GM12878 (cell line): Measurements from ENCODE around the gene POU2F1. TPM values are rescaled to one million over a fixed set of nuclear protein-coding genes. Genes with fewer than 3 reads are reported as not detected.
A peak's percentile ranks its signal among the peaks of the same experiment; 100 is the strongest.

Experiments used
- ATAC-seq: fragments of 200-7000 bp; cut with Tn5 transposase; 3 replicates; pipeline ENCODE4 v1.9.1; 2020; ENCODE audit warnings: mild to moderate bottlenecking, moderate library complexity
- BruUV-seq: library from RNA; stranded (reverse); fragments of 400-500 nt; replicated peaks from 2 replicates; lab custom pipeline; 2021; lab: Mats Ljungman, UMichigan
- CTCF ChIA-PET: fragments of 300-600 bp; sonication (Branson Sonifier 250); formaldehyde crosslinking; extraction: SDS; loops from one replicate; lab custom pipeline; 2021; ENCODE audit warnings: inconsistent platforms; lab: Yijun Ruan, JAX
- POLR2A ChIA-PET: fragments of 350-600 bp; formaldehyde crosslinking; extraction: SDS; loops from one replicate; lab custom pipeline; 2021; ENCODE audit warnings: inconsistent platforms; lab: Charles Lee
- RAD21 ChIA-PET: fragments of 300-600 bp; sonication (Branson Sonifier 250); formaldehyde crosslinking; loops from one replicate; lab custom pipeline; 2023; ENCODE audit warnings: antibody characterized with exemption; ENCODE audit not compliant: unreplicated experiment; lab: Charles Lee
- SMC1A ChIA-PET: fragments of 300-600 bp; sonication (Branson Sonifier 250); formaldehyde crosslinking; loops from one replicate; lab custom pipeline; 2023; ENCODE audit not compliant: unreplicated experiment, uncharacterized antibody; lab: Charles Lee
- DNase-seq: peaks from one replicate; pipeline ENCODE4 v3.0.0-alpha.2; 2011; ENCODE audit warnings: low read depth, low spot score
- FAIRE-seq: peaks from 3 replicates; lab custom pipeline; 2011; peaks lifted over from hg19 to GRCh38; lab: Jason Lieb, UNC
- H2AFZ ChIP-seq: 2 replicates; pipeline ENCODE4 v1.6.0; 2011; ENCODE audit warnings: low read depth, low read length, control low read depth; ENCODE audit not compliant: control insufficient read depth
- H3K27ac ChIP-seq: 2 replicates; pipeline ENCODE4 v1.5.1; 2011; ENCODE audit warnings: control low read depth; ENCODE audit not compliant: control insufficient read depth, insufficient read depth
- H3K27me3 ChIP-seq, 2 experiments: replicated peaks in 1 of 2; 2 replicates each; pipeline versions ENCODE4 v1.6.0 to v1.6.1; 2011; ENCODE audit warnings: low read length in 1 of 2; ENCODE audit not compliant: control insufficient read depth in 2 of 2, insufficient read depth in 2 of 2
- H3K36me3 ChIP-seq, 2 experiments: 2 replicates each; pipeline ENCODE4 v1.5.1; 2011; ENCODE audit warnings: low read length in 1 of 2; ENCODE audit not compliant: control insufficient read depth in 2 of 2, insufficient read depth in 2 of 2
- H3K4me1 ChIP-seq: 2 replicates; pipeline ENCODE4 v1.6.1; 2011; ENCODE audit warnings: mild to moderate bottlenecking, low read length, moderate library complexity, mixed read lengths; ENCODE audit not compliant: control insufficient read depth, insufficient read depth
- H3K4me2 ChIP-seq: 2 replicates; pipeline ENCODE4 v1.6.0; 2011; ENCODE audit warnings: control low read depth; ENCODE audit not compliant: control insufficient read depth, insufficient read depth
- H3K4me3 ChIP-seq: fragments of 200-600 bp; sonication (generic); 2 replicates; pipeline ENCODE4 v1.5.1; 2016
- H3K79me2 ChIP-seq: 2 replicates; pipeline ENCODE4 v1.6.0; 2011; ENCODE audit warnings: low read length; ENCODE audit not compliant: control insufficient read depth, insufficient read depth
- H3K9ac ChIP-seq: 2 replicates; pipeline ENCODE4 v1.8.0; 2011; ENCODE audit warnings: low read length, control low read depth, mixed read lengths; ENCODE audit not compliant: control insufficient read depth, insufficient read depth
- H3K9me3 ChIP-seq: replicated peaks from 3 replicates; pipeline ENCODE4 v1.5.1; 2011; ENCODE audit warnings: mild to moderate bottlenecking, low read length; ENCODE audit not compliant: control insufficient read depth, insufficient read depth
- H4K20me1 ChIP-seq: 2 replicates; pipeline ENCODE4 v1.6.0; 2011; ENCODE audit not compliant: control insufficient read depth, insufficient read depth
- CREB1 ChIP-seq: IDR thresholded peaks from 2 replicates; pipeline ENCODE4 v1.6.1; 2012; ENCODE audit warnings: low read depth, mild to moderate bottlenecking, inconsistent platforms
- IRF3 ChIP-seq: fragments of 450-650 bp; IDR thresholded peaks from 2 replicates; pipeline ENCODE4 v1.6.1; 2014; ENCODE audit warnings: mild to moderate bottlenecking
- MYB ChIP-seq: fragments of 150-350 bp; IDR thresholded peaks from 2 replicates; pipeline ENCODE4 v1.6.1; 2014; ENCODE audit warnings: mild to moderate bottlenecking, low read depth, low read length, borderline replicate concordance
- PKNOX1 ChIP-seq: fragments of 450-650 bp; IDR thresholded peaks from 2 replicates; pipeline ENCODE4 v1.6.1; 2016; ENCODE audit warnings: mild to moderate bottlenecking
- PRDM15 ChIP-seq: fragments of 450-650 bp; formaldehyde crosslinking; IDR thresholded peaks from 2 replicates; pipeline ENCODE4 v1.4.0; 2020; ENCODE audit warnings: mild to moderate bottlenecking, moderate library complexity
- RBBP5 ChIP-seq: fragments of 200-600 bp; sonication (generic); conservative IDR thresholded peaks from 2 replicates; pipeline ENCODE4 v1.6.1; 2016
- REST ChIP-seq: IDR thresholded peaks from 2 replicates; pipeline ENCODE4 v1.6.1; 2012; ENCODE audit warnings: mild to moderate bottlenecking, low read depth, low read length
- STAT3 ChIP-seq: IDR thresholded peaks from 2 replicates; pipeline ENCODE4 v1.6.1; 2011; ENCODE audit warnings: low read depth, low read length, improper control_type of control experiment
- SUPT20H ChIP-seq: IDR thresholded peaks from 2 replicates; pipeline ENCODE4 v1.6.1; 2011; ENCODE audit warnings: low read depth, mild to moderate bottlenecking, low read length, moderate library complexity, borderline replicate concordance; ENCODE audit not compliant: control insufficient read depth
- ZBED1 ChIP-seq: IDR thresholded peaks from 2 replicates; pipeline ENCODE4 v1.6.1; 2016; ENCODE audit warnings: borderline replicate concordance
- ZNF207 ChIP-seq: fragments of 450-650 bp; IDR thresholded peaks from 2 replicates; pipeline ENCODE4 v1.6.1; 2014; ENCODE audit warnings: antibody characterized with exemption, mild to moderate bottlenecking, borderline replicate concordance
- ZNF217 ChIP-seq: fragments of 450-650 bp; IDR thresholded peaks from 2 replicates; pipeline ENCODE4 v1.6.1; 2017; ENCODE audit warnings: antibody characterized with exemption, mild to moderate bottlenecking
- ZNF274 ChIP-seq: IDR thresholded peaks from one replicate; pipeline ENCODE4 v1.8.0; 2011; ENCODE audit not compliant: insufficient read length, insufficient read depth
- WGBS: methylation state at CpG from one replicate; pipeline ENCODE4 v1.1.6; 2016; ENCODE audit warnings: low lambda C conversion rate; ENCODE audit not compliant: insufficient replicate concordance, insufficient coverage; ENCODE audit errors: missing lambda C conversion rate; 5-methylcytosine and 5-hydroxymethylcytosine counted together
- in situ Hi-C: fragments of 300-500 bp; cut with MboI; formaldehyde crosslinking; loops from 9 replicates; pipeline ENCODE4 v1.14.3; 2018; ENCODE audit warnings: mixed read lengths
- intact Hi-C: fragments of 100-400 bp; cut with micrococcal nuclease; formaldehyde crosslinking; loops from one replicate; pipeline ENCODE4 v1.14.2; 2022; ENCODE audit not compliant: unreplicated experiment
- polyA plus RNA-seq, 11 experiments: library from polyadenylated mRNA; depleted of rRNA in 4 of 11; unstranded in 6 of 11; stranded (reverse) in 5 of 11; fragments of >200 nt; fragmentation: Nextera tagmentation in 4 of 11; fragmentation: Illumina TruSeq in 1 of 11; extraction: Ambion mirVana in 4 of 11; extraction: Trizol in 1 of 11; gene quantifications; 1 replicate in 1 of 11; 2 replicates in 10 of 11; pipeline versions ENCODE4 v1.2.1 to v1.2.3, GENCODE V29; 2011 to 2016; ENCODE audit warnings: inconsistent platforms in 2 of 11, missing spikeins in 2 of 11, low read depth in 1 of 11
- total RNA-seq, 4 experiments: library from RNA; depleted of rRNA in 3 of 4; stranded (reverse); fragments of >200 nt in 3 of 4; fragmentation: Illumina TruSeq in 1 of 4; extraction: Trizol in 1 of 4; gene quantifications; 2 replicates each; pipeline versions ENCODE4 v1.2.1 to v1.2.3, GENCODE V29; 2013 to 2021

POU2F1 gene
- total and polyA plus RNA-seq, 10 of the 15 experiments (the other 5 are each of a cell fraction or from before 2014, with no cell fraction given): 2.5 to 21.7 (median 12.5) TPM

- no peaks in the 10 kb centered on the region for H3K36me3 ChIP-seq
- intact Hi-C loops: no loop called here
- H3K4me2 ChIP-seq: peak overlapping the region; percentile 95
- TF ChIP-seq IRF3 (no peak), MYB (no peak), RBBP5 (no peak), SUPT20H (no peak), ZNF207 (no peak), CREB1 (no peak), ZNF274 (no peak), REST (no peak), PKNOX1 (no peak), ZBED1 (no peak), ZNF217 (no peak), PRDM15 (CRISPR knock-in tag) (no peak), STAT3 (no peak)
Measured at GRCh38 chr1:167438171-167439138, 217.8 kb downstream of the POU2F1 start.

More at GRCh38 chr1:167438171-167439138, 217.8 kb downstream of the POU2F1 start:
- in situ Hi-C loops: no loop called here
- DNase-seq (no peak), FAIRE-seq (no peak), ATAC-seq (no peak)
- no TSS peak for BruUV-seq
- H3K4me3 ChIP-seq: peak overlapping the region; percentile 42; the same call in 1 of the 2 replicates
- ChIA-PET SMC1A (interaction anchor here (0.6 to 2.3 kb wide), 8 partner anchors 9 to 531 kb away, joined by 3 to 12 read pairs (median 4); no protein-coding TSS in a partner anchor), CTCF (interaction anchor here (0.6 to 2.8 kb wide), 11 partner anchors 12 to 388 kb away, joined by 3 to 19 read pairs (median 3); partner anchors contain the start of gene POU2F1), RAD21 (interaction anchor here (0.6 to 2.0 kb wide), 8 partner anchors 13 to 377 kb away, joined by 3 to 10 read pairs (median 4); no protein-coding TSS in a partner anchor), POLR2A (no interaction called here)
- no peaks in the 10 kb centered on the region; the same call in 2 of the 3 replicates for H3K9me3 ChIP-seq
- no peak overlapping the region for H3K9ac ChIP-seq
- WGBS: 32% methylated on average over 17 of the region's 17 CpGs
- H3K27me3 ChIP-seq: peaks cover 0 to 3% of the 10 kb centered on the region in 2 experiments; a peak in 1 of 4 replicates
- no peaks in the 10 kb centered on the region for H4K20me1 ChIP-seq
- no peaks in the 10 kb centered on the region for H3K79me2 ChIP-seq
- peaks cover 8% of the 10 kb centered on the region for H3K4me1 ChIP-seq
- no peak overlapping the region for H3K27ac ChIP-seq
- H2AFZ ChIP-seq: peak overlapping the region; percentile 82
